Measurements from ENCODE around the gene CHN2.

Gene CHN2

DNA sequence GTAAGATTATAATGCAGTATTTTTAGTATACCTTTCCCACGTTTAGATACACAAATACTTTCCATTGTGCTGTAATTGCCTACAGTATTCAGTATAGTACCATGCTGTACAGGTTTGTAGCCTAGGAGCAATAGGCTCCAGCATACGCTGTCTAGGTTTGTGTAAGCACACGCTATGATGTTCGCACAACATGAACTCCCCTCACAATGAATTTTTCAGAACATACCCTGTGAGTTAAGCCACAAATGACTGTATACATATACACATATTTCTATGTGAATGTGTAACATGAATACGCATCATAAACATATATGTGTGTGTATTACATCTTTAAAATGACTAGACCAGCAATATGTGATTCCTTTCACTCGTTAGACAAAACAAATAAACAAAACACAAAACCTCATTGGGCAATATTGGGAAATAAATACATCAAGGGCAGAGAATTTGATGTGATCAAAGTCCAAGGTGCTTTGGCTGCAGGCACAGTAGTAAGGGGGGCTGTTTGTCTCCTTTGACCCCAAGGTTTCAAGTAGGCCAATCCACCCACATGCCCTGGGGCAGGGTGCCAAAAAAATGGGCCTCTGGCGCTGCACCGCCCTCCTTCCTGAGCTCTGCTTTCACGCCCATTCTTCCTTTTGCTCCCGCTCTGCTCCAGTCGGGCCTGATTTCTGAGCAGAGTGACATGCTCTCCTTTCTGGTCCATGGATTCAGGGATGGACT lies 33.9 kb downstream of the CHN2 start:
- Histone ChIP-seq H3K4me1 (no peaks in the 10 kb centered on the region), H3K4me3 (ENCODE audit: low read depth, low read length) (no peak overlapping the region), H3K4me2 (ENCODE audit: low read length) (no peak overlapping the region), H3K9ac (no peak overlapping the region), H3K27ac (no peak overlapping the region), H2AFZ (no peak overlapping the region), H3K36me3 (ENCODE audit: control insufficient read depth, insufficient read depth, low read length) (no peaks in the 10 kb centered on the region), H3K9me3 (ENCODE audit: control insufficient read depth, low read length) (no peaks in the 10 kb centered on the region), H3K27me3 (ENCODE audit: control insufficient read depth, insufficient read depth, low read length) (no peaks in the 10 kb centered on the region), H3K79me2 (no peaks in the 10 kb centered on the region)
- TF ChIP-seq, protein P1, sequence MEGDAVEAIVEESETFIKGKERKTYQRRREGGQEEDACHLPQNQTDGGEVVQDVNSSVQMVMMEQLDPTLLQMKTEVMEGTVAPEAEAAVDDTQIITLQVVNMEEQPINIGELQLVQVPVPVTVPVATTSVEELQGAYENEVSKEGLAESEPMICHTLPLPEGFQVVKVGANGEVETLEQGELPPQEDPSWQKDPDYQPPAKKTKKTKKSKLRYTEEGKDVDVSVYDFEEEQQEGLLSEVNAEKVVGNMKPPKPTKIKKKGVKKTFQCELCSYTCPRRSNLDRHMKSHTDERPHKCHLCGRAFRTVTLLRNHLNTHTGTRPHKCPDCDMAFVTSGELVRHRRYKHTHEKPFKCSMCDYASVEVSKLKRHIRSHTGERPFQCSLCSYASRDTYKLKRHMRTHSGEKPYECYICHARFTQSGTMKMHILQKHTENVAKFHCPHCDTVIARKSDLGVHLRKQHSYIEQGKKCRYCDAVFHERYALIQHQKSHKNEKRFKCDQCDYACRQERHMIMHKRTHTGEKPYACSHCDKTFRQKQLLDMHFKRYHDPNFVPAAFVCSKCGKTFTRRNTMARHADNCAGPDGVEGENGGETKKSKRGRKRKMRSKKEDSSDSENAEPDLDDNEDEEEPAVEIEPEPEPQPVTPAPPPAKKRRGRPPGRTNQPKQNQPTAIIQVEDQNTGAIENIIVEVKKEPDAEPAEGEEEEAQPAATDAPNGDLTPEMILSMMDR (IDR thresholded peaks at IDR 0.05): no peak

DNA sequence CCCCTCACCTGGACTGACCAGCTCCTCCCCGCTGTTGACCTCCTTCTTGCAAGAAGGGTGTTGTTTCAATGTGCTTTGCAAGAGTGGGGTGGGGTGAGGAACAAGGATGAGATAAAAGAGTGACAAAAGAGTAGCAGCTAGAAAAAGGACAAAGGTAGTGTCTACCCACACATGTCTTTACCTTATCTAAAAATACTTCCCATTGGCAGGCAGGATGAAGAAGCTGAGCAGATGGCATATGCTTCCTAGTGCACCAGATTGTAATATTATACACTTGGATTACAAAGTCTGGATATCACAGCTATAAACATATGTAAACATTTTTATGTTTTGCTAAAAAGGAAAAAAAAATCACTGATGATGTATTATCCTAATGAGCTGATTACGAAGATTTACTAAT lies 34.5 kb downstream of the CHN2 start:
- H3K27ac ChIP-seq: no peak overlapping the region
- H3K36me3 ChIP-seq (ENCODE audit: control insufficient read depth, insufficient read depth, low read length): no peaks in the 10 kb centered on the region
- H3K9me3 ChIP-seq (ENCODE audit: control insufficient read depth, low read length): no peaks in the 10 kb centered on the region
- no peak overlapping the region for H3K4me2 ChIP-seq (ENCODE audit: low read length)
- H3K4me3 ChIP-seq (ENCODE audit: low read depth, low read length): no peak overlapping the region
- no peak overlapping the region for H2AFZ ChIP-seq
- H3K9ac ChIP-seq: no peak overlapping the region
- no peaks in the 10 kb centered on the region for H3K79me2 ChIP-seq
- TF ChIP-seq, protein P1 (IDR thresholded peaks at IDR 0.05): no peak
- H3K27me3 ChIP-seq (ENCODE audit: control insufficient read depth, insufficient read depth, low read length): no peaks in the 10 kb centered on the region
- H3K4me1 ChIP-seq: no peaks in the 10 kb centered on the region

DNA sequence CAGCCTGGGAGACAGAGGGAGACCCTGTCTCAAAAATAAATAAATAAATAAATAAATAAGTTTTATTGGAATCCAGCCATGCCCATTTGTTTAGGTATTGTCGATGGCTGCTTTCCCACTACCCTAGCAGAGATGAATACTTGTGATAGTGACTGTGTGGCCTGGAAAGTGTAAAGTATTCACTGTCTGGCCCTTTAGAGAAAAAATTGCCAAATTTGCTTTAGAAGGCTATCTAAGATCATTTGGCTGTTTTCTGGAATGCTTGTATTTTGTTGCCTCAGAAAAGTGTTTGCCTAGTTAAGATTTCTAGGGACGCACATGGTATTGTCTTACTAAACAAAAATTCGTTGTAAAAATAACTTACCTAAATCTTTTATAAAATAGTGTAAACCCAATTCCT lies 35.4 kb downstream of the CHN2 start:
- no peaks in the 10 kb centered on the region for H3K36me3 ChIP-seq (ENCODE audit: control insufficient read depth, insufficient read depth, low read length)
- no peak overlapping the region for H2AFZ ChIP-seq
- no peak overlapping the region for H3K9ac ChIP-seq
- no peak overlapping the region for H3K4me3 ChIP-seq (ENCODE audit: low read depth, low read length)
- no peaks in the 10 kb centered on the region for H3K79me2 ChIP-seq
- TF ChIP-seq, protein P1 (IDR thresholded peaks at IDR 0.05): no peak
- H3K27ac ChIP-seq: no peak overlapping the region
- no peaks in the 10 kb centered on the region for H3K9me3 ChIP-seq (ENCODE audit: control insufficient read depth, low read length)
- no peak overlapping the region for H3K4me2 ChIP-seq (ENCODE audit: low read length)
- no peaks in the 10 kb centered on the region for H3K27me3 ChIP-seq (ENCODE audit: control insufficient read depth, insufficient read depth, low read length)
- no peaks in the 10 kb centered on the region for H3K4me1 ChIP-seq

DNA sequence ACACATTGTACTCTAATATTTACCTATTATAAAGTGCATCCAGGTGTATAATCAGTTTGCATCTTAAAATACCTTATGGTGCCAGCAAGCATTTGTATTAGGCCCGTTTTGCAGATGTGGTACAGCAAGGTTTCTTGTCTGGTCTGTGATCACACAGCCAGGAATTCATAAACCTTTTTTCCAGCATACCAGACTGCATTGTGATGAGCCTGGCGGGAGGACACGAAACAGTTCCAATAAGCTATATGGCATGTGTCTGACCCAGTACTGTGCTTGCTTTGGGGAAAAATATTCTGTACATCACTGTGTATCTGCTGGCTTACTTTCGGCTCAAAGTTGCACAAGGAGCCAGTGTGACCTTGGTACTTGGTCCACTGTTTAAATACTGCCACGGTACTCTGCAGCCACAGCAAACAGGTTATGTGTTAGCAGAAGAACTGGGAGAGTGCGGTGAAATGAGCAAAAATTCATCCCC lies 36.3 kb downstream of the CHN2 start:
- no peak overlapping the region for H3K9ac ChIP-seq
- no peaks in the 10 kb centered on the region for H3K36me3 ChIP-seq (ENCODE audit: control insufficient read depth, insufficient read depth, low read length)
- H3K9me3 ChIP-seq (ENCODE audit: control insufficient read depth, low read length): no peaks in the 10 kb centered on the region
- no peaks in the 10 kb centered on the region for H3K79me2 ChIP-seq
- H3K4me1 ChIP-seq: no peaks in the 10 kb centered on the region
- H3K4me3 ChIP-seq (ENCODE audit: low read depth, low read length): no peak overlapping the region
- H3K27me3 ChIP-seq (ENCODE audit: control insufficient read depth, insufficient read depth, low read length): no peaks in the 10 kb centered on the region
- no peak overlapping the region for H3K4me2 ChIP-seq (ENCODE audit: low read length)
- TF ChIP-seq, protein P1 (IDR thresholded peaks at IDR 0.05): no peak
- H2AFZ ChIP-seq: no peak overlapping the region
- H3K27ac ChIP-seq: no peak overlapping the region

DNA sequence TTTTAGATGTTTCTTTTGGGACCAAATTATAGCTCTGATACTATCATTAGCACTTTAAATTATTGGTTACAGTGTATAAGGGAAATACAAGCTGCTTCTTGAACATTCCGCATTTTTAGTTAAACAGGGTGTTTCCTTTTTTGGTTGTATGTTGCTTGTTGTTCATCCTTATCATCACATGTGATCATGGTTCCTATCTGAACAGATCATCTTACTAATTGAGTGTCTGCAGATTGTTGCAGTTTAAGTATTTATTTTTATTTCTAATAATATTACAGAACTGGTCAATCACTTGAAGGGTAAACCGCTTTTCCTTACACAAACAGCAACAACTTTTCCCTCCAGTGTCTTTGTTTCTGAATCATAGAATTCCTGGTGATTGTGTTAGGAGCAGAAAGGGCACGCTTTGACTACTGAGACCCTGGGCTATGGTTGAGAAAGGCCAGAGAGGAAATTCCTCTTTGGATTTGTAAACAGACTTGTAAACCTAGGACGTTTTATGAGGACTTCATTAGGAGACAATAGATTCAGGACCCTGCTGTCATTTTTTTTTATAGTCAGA lies 37.2 kb downstream of the CHN2 start:
- Histone ChIP-seq H3K4me1 (no peaks in the 10 kb centered on the region), H3K27ac (no peak overlapping the region)

More for the DNA sequence above, 37.2 kb downstream of the CHN2 start:
- Histone ChIP-seq H3K79me2 (no peaks in the 10 kb centered on the region), H2AFZ (no peak overlapping the region), H3K9ac (no peak overlapping the region), H3K27me3 (ENCODE audit: control insufficient read depth, insufficient read depth, low read length) (no peaks in the 10 kb centered on the region), H3K9me3 (ENCODE audit: control insufficient read depth, low read length) (no peaks in the 10 kb centered on the region), H3K4me3 (ENCODE audit: low read depth, low read length) (no peak overlapping the region), H3K4me2 (ENCODE audit: low read length) (no peak overlapping the region), H3K36me3 (ENCODE audit: control insufficient read depth, insufficient read depth, low read length) (no peaks in the 10 kb centered on the region)
- TF ChIP-seq, protein P1 (IDR thresholded peaks at IDR 0.05): no peak

All from parathyroid adenoma (tissue), 2 donors.